GM13977 (cell line): ENCODE data around the gene NOL3.

Experiments used
- DNase-seq: peaks from one replicate; pipeline ENCODE4 v3.0.0; 2012; ENCODE audit warnings: low spot score
- in situ Hi-C: fragments of 300-500 bp; cut with MboI; formaldehyde crosslinking; loops from one replicate; pipeline ENCODE4 v1.12.0; 2022; ENCODE audit warnings: low sequenced_read_pairs, low pct_unique_long_range_greater_than_20kb, mixed read lengths, inconsistent platforms; ENCODE audit not compliant: unreplicated experiment
- TF ChIP-seq, protein P1 (sequence below): IDR thresholded peaks from 2 replicates; pipeline ENCODE4 v1.5.1; 2012; ENCODE audit warnings: mild to moderate bottlenecking, control low read depth; ENCODE audit not compliant: insufficient read depth; ENCODE audit errors: extremely low read depth, missing control alignments

Gene NOL3

DNA sequence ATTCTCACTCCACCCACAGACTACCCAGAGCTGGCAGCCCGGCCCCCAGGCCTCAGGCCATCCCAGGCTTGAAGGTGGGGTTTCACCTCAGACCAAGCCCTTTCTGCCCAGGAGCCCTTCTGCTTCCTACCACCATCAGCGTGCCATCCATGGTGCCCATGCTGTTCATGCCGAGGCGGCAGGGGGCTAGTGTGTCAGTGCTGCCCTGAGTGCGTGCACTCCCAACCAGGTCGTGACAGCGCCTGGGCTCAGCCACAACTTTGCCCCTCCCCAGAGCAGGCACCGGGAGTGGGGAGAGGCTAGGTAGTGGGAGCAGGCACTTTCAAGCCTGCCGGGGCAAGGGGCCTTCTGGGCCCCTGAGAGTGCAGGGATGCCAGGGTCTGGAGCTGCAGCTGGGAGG, 28.0 kb upstream of the NOL3 start:
- in situ Hi-C loops = no loop called here
- DNase-seq = no peak
- TF ChIP-seq, protein P1, sequence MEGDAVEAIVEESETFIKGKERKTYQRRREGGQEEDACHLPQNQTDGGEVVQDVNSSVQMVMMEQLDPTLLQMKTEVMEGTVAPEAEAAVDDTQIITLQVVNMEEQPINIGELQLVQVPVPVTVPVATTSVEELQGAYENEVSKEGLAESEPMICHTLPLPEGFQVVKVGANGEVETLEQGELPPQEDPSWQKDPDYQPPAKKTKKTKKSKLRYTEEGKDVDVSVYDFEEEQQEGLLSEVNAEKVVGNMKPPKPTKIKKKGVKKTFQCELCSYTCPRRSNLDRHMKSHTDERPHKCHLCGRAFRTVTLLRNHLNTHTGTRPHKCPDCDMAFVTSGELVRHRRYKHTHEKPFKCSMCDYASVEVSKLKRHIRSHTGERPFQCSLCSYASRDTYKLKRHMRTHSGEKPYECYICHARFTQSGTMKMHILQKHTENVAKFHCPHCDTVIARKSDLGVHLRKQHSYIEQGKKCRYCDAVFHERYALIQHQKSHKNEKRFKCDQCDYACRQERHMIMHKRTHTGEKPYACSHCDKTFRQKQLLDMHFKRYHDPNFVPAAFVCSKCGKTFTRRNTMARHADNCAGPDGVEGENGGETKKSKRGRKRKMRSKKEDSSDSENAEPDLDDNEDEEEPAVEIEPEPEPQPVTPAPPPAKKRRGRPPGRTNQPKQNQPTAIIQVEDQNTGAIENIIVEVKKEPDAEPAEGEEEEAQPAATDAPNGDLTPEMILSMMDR = no peak

DNA sequence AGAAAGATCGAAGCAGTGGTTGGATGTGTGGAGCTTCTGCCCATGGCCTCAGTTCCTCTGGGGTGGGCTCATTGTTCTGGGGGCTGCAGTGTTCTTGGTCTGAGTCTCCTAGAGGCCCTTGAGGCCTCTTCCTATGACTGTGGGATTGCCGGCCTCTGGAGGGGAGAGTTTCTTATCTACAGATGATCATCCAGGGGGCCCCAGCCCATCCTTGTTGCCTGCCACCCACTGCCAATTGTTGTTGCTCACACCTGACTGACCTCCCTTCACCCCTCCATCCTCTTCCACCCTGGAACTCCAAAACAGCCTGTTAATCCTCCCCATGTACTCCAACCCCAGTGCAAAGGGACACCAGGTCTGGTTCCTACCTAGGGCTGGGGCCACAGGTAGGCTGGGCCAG, 25.4 kb upstream of the NOL3 start:
- DNase-seq = no peak
- in situ Hi-C loops = no loop called here
- TF ChIP-seq, protein P1 = no peak

DNA sequence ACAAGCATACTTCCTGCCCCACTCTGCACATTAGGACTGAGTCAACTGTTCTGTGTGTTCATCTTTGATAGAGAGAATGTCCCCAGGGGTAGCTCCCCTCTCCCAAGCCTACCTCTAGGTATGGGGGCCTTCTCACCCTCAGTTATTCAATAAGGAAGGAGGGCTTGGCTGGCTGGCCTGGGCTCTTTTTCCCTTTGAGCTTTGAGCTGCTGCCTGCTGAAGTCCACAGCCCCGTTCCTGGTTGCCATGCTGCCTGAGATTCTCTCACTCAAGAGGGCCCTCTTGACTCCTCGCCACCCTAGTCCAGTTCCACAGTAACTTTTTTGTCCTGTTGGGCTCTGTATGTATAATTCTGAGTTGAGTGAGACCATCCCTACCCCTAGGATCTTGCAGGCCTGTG, 24.6 kb upstream of the NOL3 start:
- no peak for DNase-seq
- TF ChIP-seq, protein P1 = no peak
- in situ Hi-C loops = no loop called here

DNA sequence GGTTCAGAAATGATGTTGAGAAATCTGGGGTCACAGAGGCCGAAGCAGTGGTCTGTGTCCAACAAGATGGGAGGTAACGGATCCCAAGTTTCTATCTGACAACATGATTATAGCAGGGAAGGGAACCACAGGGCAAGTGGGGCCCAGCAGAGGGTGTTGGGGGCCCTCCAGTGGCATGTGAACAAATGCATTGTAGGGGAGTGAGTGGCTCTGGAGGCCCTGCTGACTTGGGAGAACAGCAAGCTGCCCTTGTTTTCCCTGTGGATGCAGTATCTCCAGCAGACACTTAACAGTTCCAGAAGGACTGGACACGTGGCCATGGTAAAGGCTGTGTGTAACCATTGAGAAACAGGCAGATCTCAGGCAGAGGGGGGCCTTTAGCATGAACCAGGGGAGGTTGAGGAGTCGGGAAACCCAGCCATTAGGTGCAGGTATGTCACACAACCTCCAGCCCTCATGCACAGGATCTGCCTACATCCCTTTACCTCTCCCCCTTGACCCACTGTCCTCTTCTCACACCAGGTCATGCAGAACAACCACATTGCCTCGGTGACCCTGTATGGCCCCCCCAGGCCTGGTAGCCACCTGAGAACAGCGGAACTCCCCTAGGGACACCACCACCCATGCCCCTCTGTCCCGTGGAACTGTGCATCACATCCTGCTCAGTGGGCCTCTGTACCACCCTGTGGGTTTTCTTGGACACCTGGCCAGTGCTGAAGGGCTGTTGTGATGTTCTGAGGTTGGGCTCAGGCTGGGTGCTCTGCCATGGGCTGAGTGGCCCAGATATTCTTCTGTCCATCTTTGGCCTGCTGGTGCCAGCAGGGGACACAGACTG, 23.6 kb upstream of the NOL3 start:
- DNase-seq = peak; percentile 15
- in situ Hi-C loops = no loop called here
- TF ChIP-seq, protein P1 = no peak

DNA sequence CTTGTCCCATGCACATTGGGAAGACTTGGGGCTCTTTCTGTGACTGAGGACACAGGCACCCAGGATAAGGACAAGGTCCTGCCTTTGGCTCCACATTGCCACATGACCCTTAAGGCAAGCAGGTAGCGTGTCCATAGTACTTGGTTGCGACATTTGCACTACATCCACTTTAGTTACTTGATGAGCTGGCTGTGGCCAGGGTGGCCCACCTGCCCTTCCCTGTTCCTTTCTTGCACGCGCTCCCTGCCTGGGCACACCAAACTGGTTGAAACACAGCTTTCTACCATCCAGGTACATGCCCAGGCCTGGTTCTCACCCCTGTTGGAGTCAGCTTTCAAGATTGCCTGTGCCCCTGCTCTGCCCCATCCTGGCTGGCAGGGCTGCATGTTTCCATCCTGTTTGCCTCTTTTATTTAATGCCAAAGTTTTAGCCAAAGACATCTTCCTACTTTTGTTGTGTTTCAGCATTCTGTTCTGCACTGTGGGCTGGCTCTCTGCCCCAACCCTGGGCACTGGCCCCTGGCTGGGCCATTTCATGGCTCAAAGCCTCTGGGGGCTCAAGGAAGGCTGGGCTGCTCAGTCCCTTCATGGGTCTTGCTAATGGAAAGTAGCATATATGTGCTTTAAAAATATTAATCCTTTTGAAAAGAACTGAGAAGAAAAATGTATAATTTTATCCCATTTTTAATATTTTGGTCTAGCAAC, 22.7 kb upstream of the NOL3 start:
- TF ChIP-seq, protein P1 = no peak
- DNase-seq = no peak
- in situ Hi-C loops = no loop called here

DNA sequence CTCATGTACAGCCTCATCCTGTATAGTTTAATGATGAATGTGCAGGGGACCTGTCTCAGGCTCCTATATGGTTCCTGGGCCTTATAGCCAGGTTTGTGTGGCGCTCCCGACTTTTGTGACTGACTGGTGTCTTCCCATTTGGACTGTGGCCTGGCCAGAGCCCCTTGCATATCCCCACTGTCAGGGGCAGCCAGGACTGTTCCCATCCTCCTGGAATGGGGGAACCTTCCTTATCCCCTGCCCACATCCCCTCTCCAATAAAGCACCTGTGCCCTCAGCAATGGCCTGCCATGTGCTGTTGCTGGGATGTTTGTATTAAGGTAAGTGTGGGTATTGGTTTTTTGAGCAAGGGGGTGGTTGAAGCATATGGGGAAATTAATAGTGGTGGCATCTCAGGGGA, 22.1 kb upstream of the NOL3 start:
- no peak for DNase-seq
- in situ Hi-C loops = no loop called here
- TF ChIP-seq, protein P1 = no peak
